GM12875 (cell line): ENCODE measurements around the gene APP.

ENCODE experiments used
- H3K4me3 ChIP-seq: one replicate; pipeline ENCODE4 v1.5.1; 2011; ENCODE audit warnings: low read depth, low read length, control low read depth
- CTCF ChIP-seq: IDR thresholded peaks from 2 replicates; pipeline ENCODE4 v1.5.1; 2011; ENCODE audit warnings: low read depth, mild to moderate bottlenecking, control low read depth, inconsistent platforms, low read length, moderate library complexity, borderline replicate concordance; ENCODE audit not compliant: insufficient read depth

The APP gene

GRCh38 chr21:26049803-26050202, 120.8 kb downstream of the APP start:
- H3K4me3 ChIP-seq, result no peak overlapping the region
- TF ChIP-seq CTCF, result no peak

- H3K4me3 ChIP-seq, result no peak overlapping the region
Measured at GRCh38 chr21:26047279-26047967, 123.1 kb downstream of the APP start.

GRCh38 chr21:26043891-26044290, 126.7 kb downstream of the APP start:
- no peak overlapping the region for H3K4me3 ChIP-seq
- no peak for TF ChIP-seq CTCF

More at GRCh38 chr21:26047279-26047967, 123.1 kb downstream of the APP start:
- no peak for TF ChIP-seq CTCF

- no peak overlapping the region for H3K4me3 ChIP-seq
- no peak for TF ChIP-seq CTCF
Measured at GRCh38 chr21:26042181-26042876, 128.2 kb downstream of the APP start.

GRCh38 chr21:26041431-26042180, 129.0 kb downstream of the APP start:
- no peak for TF ChIP-seq CTCF
- no peak overlapping the region for H3K4me3 ChIP-seq

- H3K4me3 ChIP-seq, result no peak overlapping the region
- TF ChIP-seq CTCF, result no peak
Measured at GRCh38 chr21:26036916-26037315, 133.7 kb downstream of the APP start.
